CD8-positive, alpha-beta memory T cell (primary cell): ENCODE results near the gene CKB. TPM values are rescaled to one million over a fixed set of nuclear protein-coding genes. Genes with fewer than 3 reads are reported as not detected.

ENCODE experiments used
- CTCF ChIA-PET: fragments of 350-600 bp; sonication (Branson Sonifier 250); formaldehyde crosslinking; loops from one replicate; lab custom pipeline; 2021; ENCODE audit warnings: antibody characterized with exemption; lab: Charles Lee
- POLR2A ChIA-PET: fragments of 350-600 bp; sonication (Branson Sonifier 250); formaldehyde crosslinking; loops from one replicate; lab custom pipeline; 2021; ENCODE audit warnings: antibody characterized with exemption; lab: Charles Lee
- DNase-seq, 5 donors: peaks; one replicate each; pipeline versions ENCODE4 v3.0.0 to v3.0.0-alpha.2; 2020 to 2022; ENCODE audit warnings: mixed read lengths in 1 of 5
- H3K27ac ChIP-seq: one replicate; pipeline ENCODE4 v1.7.0; 2013; ENCODE audit warnings: low read depth, mild to moderate bottlenecking, low read length, moderate library complexity
- H3K27me3 ChIP-seq: 2 replicates; pipeline ENCODE4 v1.7.0; 2013; ENCODE audit warnings: low read length, mild to moderate bottlenecking; ENCODE audit not compliant: insufficient read depth, poor library complexity, severe bottlenecking
- H3K36me3 ChIP-seq: 2 replicates; pipeline ENCODE4 v1.7.0; 2013; ENCODE audit warnings: mild to moderate bottlenecking, low read length, moderate library complexity; ENCODE audit not compliant: insufficient read depth
- H3K4me1 ChIP-seq: 2 replicates; pipeline ENCODE4 v1.7.0; 2013; ENCODE audit warnings: mild to moderate bottlenecking, low read length, moderate library complexity; ENCODE audit not compliant: insufficient read depth
- H3K4me3 ChIP-seq: 2 replicates; pipeline ENCODE4 v1.7.0; 2013; ENCODE audit warnings: mild to moderate bottlenecking, low read length
- H3K9me3 ChIP-seq: 2 replicates; pipeline ENCODE4 v1.7.0; 2013; ENCODE audit warnings: mild to moderate bottlenecking, low read length
- H3K27ac Mint-ChIP-seq, 8 donors: one replicate each; pipeline ENCODE4 v1.8.0; 2020 to 2021; ENCODE audit warnings: mixed read lengths in 8 of 8, mild to moderate bottlenecking in 6 of 8, inconsistent platforms in 3 of 8, moderate library complexity in 3 of 8
- H3K27me3 Mint-ChIP-seq, 2 donors: one replicate each; pipeline ENCODE4 v1.8.0; 2020 to 2021; ENCODE audit warnings: mixed read lengths in 2 of 2, mild to moderate bottlenecking in 1 of 2, moderate library complexity in 1 of 2
- H3K36me3 Mint-ChIP-seq, 3 donors: one replicate each; pipeline ENCODE4 v1.8.0; 2020 to 2021; ENCODE audit warnings: mixed read lengths in 3 of 3, inconsistent platforms in 1 of 3, mild to moderate bottlenecking in 1 of 3
- H3K4me1 Mint-ChIP-seq, 3 donors: one replicate each; pipeline ENCODE4 v1.8.0; 2020 to 2021; ENCODE audit warnings: mixed read lengths in 3 of 3, inconsistent platforms in 1 of 3, mild to moderate bottlenecking in 1 of 3
- H3K4me3 Mint-ChIP-seq, 7 donors: one replicate each; pipeline ENCODE4 v1.8.0; 2020 to 2021; ENCODE audit warnings: mixed read lengths in 7 of 7, mild to moderate bottlenecking in 6 of 7, moderate library complexity in 4 of 7, inconsistent platforms in 2 of 7
- H3K9me3 Mint-ChIP-seq, 5 donors: one replicate each; pipeline ENCODE4 v1.8.0; 2020 to 2022; ENCODE audit warnings: mixed read lengths in 5 of 5, mild to moderate bottlenecking in 3 of 5, moderate library complexity in 2 of 5, inconsistent platforms in 1 of 5
- polyA plus RNA-seq: library from polyadenylated mRNA; unstranded; fragments of 300-500 nt; fragmentation: Illumina TruSeq; gene quantifications from one replicate; pipeline ENCODE4 v1.2.3, GENCODE V29; 2021
- total RNA-seq, 2 experiments: library from RNA; stranded (reverse); gene quantifications; one replicate each; pipeline ENCODE4 v1.2.3, GENCODE V29; 2021

The CKB gene
- total and polyA plus RNA-seq, 3 experiments from 2014 or later = 1.1 to 2.7 (median 1.5) TPM

DNA sequence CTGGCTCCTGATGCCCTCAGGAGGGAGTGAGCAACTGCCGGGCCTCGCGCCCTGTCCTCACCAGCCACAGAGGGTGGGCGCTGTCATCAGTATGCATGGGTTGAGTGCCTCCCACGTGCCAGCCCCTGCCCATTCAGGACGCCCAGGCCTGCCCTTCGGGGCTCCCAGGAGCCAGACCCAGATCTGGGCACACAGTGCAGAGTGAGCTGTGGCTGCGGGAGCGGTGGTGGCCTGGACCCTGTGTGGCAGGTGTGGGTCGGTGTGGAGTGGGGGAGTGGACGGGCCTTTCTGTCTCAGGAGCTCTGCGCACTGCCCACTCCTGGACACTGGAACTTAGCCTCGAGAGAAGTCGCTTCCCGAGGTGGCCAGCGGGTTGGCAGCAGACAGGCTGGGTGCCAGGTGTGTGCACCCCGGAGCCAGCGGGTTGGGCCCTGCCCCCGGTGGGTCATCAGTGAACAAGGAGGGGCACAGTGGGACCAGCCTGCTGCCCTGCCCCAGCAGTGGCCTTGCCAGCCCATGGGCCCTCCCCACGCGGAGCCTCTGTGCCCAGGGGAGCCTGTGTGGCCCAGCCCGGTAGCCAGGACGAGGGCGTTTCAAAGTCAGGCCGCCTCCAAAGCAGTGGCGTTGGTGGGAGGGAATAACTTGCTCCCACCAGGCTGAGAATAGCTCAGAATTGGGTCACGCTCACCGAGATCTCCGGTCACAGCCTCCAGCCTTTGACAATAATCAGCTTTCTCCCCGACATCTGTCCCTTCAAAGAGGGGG lies 15.8 kb upstream of the CKB start:
- Histone ChIP-seq H3K27ac (no peak overlapping the region), H3K4me3 (no peak overlapping the region), H3K36me3 (no peaks in the 10 kb centered on the region), H3K27me3 (no peaks in the 10 kb centered on the region), H3K9me3 (no peaks in the 10 kb centered on the region), H3K4me1 (no peaks in the 10 kb centered on the region)
- peaks cover 0 to 2% of the 10 kb centered on the region in 2 donors for H3K27me3 Mint-ChIP-seq
- no peak overlapping the region for H3K27ac Mint-ChIP-seq
- peaks cover 0 to 13% (median 0%) of the 10 kb centered on the region in 3 donors for H3K36me3 Mint-ChIP-seq
- ChIA-PET POLR2A (interaction anchor here (0.8 kb wide), 1 partner anchor 20 kb away, joined by 3 read pairs; no protein-coding TSS in a partner anchor), CTCF (no interaction called here)
- DNase-seq = no peak
- H3K9me3 Mint-ChIP-seq = no peaks in the 10 kb centered on the region
- H3K4me3 Mint-ChIP-seq = no peak overlapping the region
- H3K4me1 Mint-ChIP-seq = no peaks in the 10 kb centered on the region

DNA sequence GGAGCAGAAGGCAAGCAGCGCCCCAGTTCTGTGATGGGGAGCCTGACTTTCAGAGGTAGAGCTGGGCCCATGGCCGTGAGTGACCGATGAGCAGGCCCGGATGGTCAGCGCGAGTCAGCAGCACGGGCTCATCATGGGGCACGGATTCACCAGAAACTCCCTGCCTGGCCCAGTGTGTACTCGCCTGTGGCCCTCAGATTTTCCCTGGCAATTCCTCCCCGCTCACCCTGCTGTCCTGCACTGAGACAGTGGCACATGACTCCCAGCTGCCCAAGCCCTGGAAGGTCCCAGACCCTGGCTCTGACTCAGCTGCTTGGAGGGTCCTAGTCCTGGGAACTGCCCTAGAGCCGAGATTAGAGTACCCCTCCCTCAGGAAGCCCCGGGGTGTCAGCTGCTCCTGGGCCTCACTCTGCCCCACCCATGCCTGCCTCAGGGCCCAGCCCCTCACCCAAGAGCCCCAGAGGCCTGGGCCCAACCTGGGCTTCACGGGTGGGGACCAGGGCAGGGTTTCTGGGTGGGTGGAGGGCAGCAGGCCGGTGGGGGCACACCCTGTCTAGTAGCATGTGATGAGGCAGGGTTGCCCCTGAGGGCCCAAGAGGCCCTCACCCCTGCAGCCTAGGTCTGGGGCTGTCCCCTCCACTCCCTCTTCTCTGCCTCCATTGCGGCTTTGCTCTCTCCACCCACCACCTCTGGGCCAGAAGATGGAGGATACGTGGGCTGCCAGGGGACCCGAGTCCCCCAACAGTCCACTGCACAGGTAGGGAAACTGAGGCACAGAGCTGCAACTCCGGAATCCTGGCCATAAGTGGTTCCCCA lies 14.8 kb upstream of the CKB start:
- H3K27me3 Mint-ChIP-seq = peaks cover 0 to 2% of the 10 kb centered on the region in 2 donors
- peaks cover 0 to 14% (median 0%) of the 10 kb centered on the region in 3 donors for H3K36me3 Mint-ChIP-seq
- peak overlapping the region in 1 of 8 donors; percentile 39 for H3K27ac Mint-ChIP-seq
- H3K4me1 Mint-ChIP-seq = no peaks in the 10 kb centered on the region
- H3K36me3 ChIP-seq = no peaks in the 10 kb centered on the region
- POLR2A ChIA-PET = interaction anchor here (0.5 kb wide), 1 partner anchor 540 kb away, joined by 3 read pairs; no protein-coding TSS in a partner anchor
- no peaks in the 10 kb centered on the region for H3K9me3 ChIP-seq
- CTCF ChIA-PET = interaction anchor here (1.6 kb wide), 1 partner anchor 9 kb away, joined by 5 read pairs; no protein-coding TSS in a partner anchor
- H3K27me3 ChIP-seq = no peaks in the 10 kb centered on the region
- no peak overlapping the region for H3K4me3 ChIP-seq
- no peak overlapping the region for H3K27ac ChIP-seq
- H3K4me1 ChIP-seq = no peaks in the 10 kb centered on the region
- no peaks in the 10 kb centered on the region for H3K9me3 Mint-ChIP-seq
- H3K4me3 Mint-ChIP-seq = no peak overlapping the region
- no peak for DNase-seq

DNA sequence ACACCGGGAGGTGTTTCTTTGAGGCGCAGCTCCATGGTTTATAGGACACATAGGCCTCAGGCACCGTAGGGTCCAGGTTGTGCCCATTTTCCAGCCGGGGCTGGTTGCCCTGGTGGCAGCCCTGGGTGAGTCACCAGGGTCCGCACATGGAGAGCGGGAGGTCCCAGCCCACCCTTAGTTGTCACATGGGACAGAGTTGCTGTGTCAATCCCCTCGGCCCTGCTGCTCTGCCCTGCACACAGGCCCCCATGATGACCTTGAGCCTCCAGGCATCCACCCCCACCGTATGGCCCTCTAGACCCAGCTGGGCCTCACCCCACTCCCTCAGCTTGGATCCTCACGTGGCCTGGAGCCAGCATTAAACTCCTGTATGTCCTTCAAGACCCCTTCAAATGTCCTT lies 14.1 kb upstream of the CKB start:
- ChIA-PET CTCF (interaction anchor here (1.6 kb wide), 1 partner anchor 10 kb away, joined by 5 read pairs; no protein-coding TSS in a partner anchor), POLR2A (no interaction called here)

DNA sequence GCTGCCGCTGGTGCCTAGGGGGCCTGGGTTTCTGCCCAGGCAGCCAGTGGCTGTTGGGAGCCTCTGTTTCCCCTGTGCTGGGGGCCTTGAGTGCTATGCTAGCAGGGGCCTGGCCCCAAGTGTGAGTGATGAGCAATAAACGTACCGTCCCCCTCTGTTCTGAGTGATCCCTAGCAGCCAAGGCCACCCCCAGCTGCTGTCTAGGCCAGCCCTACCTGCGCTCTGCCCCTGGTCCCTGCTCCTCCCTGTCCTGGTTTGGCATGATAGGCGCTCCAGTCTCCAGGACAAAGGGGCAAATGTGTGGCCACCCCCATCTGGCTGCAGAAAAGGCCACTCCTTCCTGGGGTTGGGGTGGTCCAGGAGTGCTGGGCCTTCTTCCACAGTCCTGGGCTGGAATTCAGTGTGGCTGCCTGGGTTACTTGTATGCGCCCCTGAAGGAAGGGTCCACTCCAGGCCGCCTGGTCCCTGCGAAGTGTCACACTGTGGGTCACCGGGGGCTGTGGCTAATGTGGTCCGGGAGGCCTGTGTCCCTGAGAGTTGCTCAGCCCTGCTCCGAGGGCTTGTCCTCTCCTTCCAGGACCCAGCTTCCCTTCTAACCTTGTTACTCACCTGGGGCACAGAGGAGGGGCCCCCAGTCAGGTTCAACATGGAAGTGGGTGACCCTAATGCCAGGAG lies 13.4 kb upstream of the CKB start:
- peaks cover 0 to 2% of the 10 kb centered on the region in 2 donors for H3K27me3 Mint-ChIP-seq
- Histone ChIP-seq H3K9me3 (no peaks in the 10 kb centered on the region), H3K4me3 (no peak overlapping the region), H3K27me3 (no peaks in the 10 kb centered on the region), H3K4me1 (peaks cover 6% of the 10 kb centered on the region), H3K27ac (no peak overlapping the region), H3K36me3 (no peaks in the 10 kb centered on the region)
- no peak for DNase-seq
- ChIA-PET POLR2A (no interaction called here), CTCF (interaction anchor here (1.6 kb wide), 1 partner anchor 11 kb away, joined by 5 read pairs; no protein-coding TSS in a partner anchor)
- peaks cover 0 to 14% (median 0%) of the 10 kb centered on the region in 3 donors for H3K36me3 Mint-ChIP-seq
- H3K9me3 Mint-ChIP-seq = no peaks in the 10 kb centered on the region
- no peak overlapping the region for H3K27ac Mint-ChIP-seq
- H3K4me1 Mint-ChIP-seq = peaks cover 0 to 10% (median 4%) of the 10 kb centered on the region in 3 donors
- no peak overlapping the region for H3K4me3 Mint-ChIP-seq

More for the DNA sequence above, 14.1 kb upstream of the CKB start:
- peaks cover 0 to 3% (median 0%) of the 10 kb centered on the region in 3 donors for H3K4me1 Mint-ChIP-seq
- Histone ChIP-seq H3K9me3 (no peaks in the 10 kb centered on the region), H3K4me3 (no peak overlapping the region), H3K4me1 (no peaks in the 10 kb centered on the region), H3K27ac (no peak overlapping the region), H3K36me3 (no peaks in the 10 kb centered on the region), H3K27me3 (no peaks in the 10 kb centered on the region)
- H3K27me3 Mint-ChIP-seq = peaks cover 0 to 2% of the 10 kb centered on the region in 2 donors
- peak overlapping the region in 1 of 8 donors; percentile 3 for H3K27ac Mint-ChIP-seq
- H3K9me3 Mint-ChIP-seq = no peaks in the 10 kb centered on the region
- no peak for DNase-seq
- no peak overlapping the region for H3K4me3 Mint-ChIP-seq
- H3K36me3 Mint-ChIP-seq = peaks cover 0 to 14% (median 0%) of the 10 kb centered on the region in 3 donors

DNA sequence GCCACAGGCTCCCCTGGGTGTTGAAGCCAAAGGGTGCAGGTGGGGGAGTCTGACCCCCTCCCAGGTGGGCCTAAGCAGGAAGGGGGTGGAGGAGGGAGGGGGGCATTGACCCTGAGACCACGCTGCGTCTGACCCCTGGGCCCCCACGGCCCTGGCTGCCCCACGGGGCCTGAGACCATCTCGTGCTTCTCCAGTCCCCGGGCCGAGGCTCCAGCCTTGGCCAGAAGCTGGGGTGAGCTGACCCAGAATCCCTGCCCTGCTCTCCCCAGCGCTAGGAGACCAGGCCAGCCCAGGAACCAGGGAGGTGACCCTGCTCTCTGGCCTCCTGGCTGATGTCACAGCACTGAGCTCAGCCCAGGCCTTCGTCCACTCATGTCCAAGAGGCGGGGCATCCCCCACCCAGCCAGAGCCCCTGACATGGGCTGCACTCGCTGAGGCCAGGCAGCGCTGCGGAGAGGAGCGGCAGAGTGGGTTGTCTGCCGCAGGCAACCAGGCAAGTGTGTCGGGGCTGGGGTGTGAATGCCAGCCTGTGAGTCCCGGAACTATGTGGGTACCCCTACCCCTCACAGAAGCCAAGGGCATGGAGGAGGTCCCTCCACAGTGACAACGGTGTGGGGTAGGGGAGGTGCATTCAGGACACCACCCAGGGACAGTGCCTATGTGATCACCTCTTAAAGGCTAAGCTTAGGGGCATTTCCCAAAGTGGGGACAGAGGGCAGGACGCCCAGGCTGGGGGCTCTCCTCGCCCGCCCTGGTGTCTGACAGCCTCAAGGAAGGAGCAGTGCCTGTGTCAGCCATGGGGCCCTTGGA lies 12.7 kb upstream of the CKB start:
- Mint-ChIP-seq H3K27me3 (peaks cover 0 to 2% of the 10 kb centered on the region in 2 donors), H3K36me3 (peaks cover 0 to 14% (median 0%) of the 10 kb centered on the region in 3 donors), H3K27ac (no peak overlapping the region), H3K4me3 (no peak overlapping the region), H3K9me3 (no peaks in the 10 kb centered on the region), H3K4me1 (peaks cover 3 to 17% (median 8%) of the 10 kb centered on the region in 3 donors)
- no peak for DNase-seq
- Histone ChIP-seq H3K4me3 (no peak overlapping the region), H3K27ac (no peak overlapping the region), H3K36me3 (no peaks in the 10 kb centered on the region), H3K27me3 (no peaks in the 10 kb centered on the region), H3K4me1 (peaks cover 14% of the 10 kb centered on the region), H3K9me3 (no peaks in the 10 kb centered on the region)
- ChIA-PET POLR2A (no interaction called here), CTCF (no interaction called here)

DNA sequence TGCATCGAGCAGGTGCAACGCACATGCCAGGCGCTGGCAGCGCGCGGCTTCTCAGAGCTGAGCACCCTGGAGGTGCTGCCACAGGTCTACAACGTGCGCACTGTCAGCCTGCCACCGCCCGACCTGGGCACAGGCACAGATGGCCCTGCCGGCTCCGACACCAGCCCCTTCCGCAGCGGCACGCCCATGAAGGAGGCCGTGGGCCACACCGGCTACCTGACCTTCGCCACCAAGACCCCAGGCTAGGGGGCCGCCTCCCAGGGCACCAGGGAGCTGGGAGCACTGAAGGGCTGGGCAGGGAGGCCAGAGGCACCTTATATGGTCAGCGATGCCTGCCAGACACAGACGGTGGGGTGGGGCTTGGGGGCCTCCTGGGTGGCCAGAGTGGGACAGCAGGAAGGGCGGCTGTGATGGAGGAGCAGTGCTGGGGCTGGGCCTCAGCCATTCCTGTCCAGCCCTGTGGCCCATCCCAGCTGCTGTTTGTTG lies 12.0 kb upstream of the CKB start:
- ChIA-PET POLR2A (no interaction called here), CTCF (interaction anchor here (1.0 kb wide), 1 partner anchor 11 kb away, joined by 4 read pairs; no protein-coding TSS in a partner anchor)
- H3K4me1 Mint-ChIP-seq = peaks cover 10 to 24% (median 15%) of the 10 kb centered on the region in 3 donors
- H3K9me3 Mint-ChIP-seq = no peaks in the 10 kb centered on the region
- Histone ChIP-seq H3K27me3 (no peaks in the 10 kb centered on the region), H3K27ac (no peak overlapping the region), H3K9me3 (no peaks in the 10 kb centered on the region), H3K36me3 (no peaks in the 10 kb centered on the region), H3K4me1 (peaks cover 20% of the 10 kb centered on the region), H3K4me3 (no peak overlapping the region)
- no peak for DNase-seq
- peaks cover 0 to 2% of the 10 kb centered on the region in 2 donors for H3K27me3 Mint-ChIP-seq
- no peak overlapping the region for H3K4me3 Mint-ChIP-seq
- H3K36me3 Mint-ChIP-seq = peaks cover 0 to 16% (median 0%) of the 10 kb centered on the region in 3 donors
- no peak overlapping the region for H3K27ac Mint-ChIP-seq

DNA sequence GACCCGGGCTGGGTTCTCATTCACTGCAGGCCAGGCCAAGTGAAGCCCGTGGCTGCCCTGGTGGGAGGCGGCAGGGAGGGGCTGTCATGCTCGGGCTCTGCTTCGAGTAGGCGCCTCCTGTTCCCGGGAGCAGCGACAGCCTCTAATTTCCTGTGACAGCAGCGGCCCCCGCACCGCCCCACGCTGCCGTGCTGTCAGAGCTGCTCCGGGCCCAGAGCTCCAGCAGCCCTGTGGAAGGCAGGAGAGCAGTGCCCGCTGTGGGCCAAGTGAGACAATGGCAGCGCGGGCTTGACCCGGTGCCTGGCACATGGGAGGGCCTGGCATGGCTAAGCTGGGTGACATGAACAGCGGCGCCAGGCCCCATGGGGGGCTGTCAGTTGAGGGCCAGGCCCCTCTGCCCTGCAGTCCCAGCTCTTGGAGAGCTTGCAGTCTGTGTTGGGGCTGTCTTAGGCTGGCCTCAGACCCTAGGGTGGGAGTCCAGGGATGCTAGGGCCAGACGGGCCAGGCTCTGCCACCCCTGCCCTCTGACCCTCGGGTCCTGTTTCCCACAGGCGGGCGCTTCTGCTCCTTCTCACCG lies 11.5 kb upstream of the CKB start:
- Histone ChIP-seq H3K36me3 (no peaks in the 10 kb centered on the region), H3K27ac (no peak overlapping the region), H3K4me3 (no peak overlapping the region), H3K4me1 (peaks cover 25% of the 10 kb centered on the region), H3K27me3 (no peaks in the 10 kb centered on the region), H3K9me3 (no peaks in the 10 kb centered on the region)
- Mint-ChIP-seq H3K4me3 (no peak overlapping the region), H3K36me3 (peaks cover 0 to 19% (median 0%) of the 10 kb centered on the region in 3 donors), H3K9me3 (no peaks in the 10 kb centered on the region), H3K27me3 (peaks cover 0 to 2% of the 10 kb centered on the region in 2 donors), H3K27ac (no peak overlapping the region), H3K4me1 (peaks cover 13 to 28% (median 18%) of the 10 kb centered on the region in 3 donors)
- no peak for DNase-seq
- ChIA-PET POLR2A (no interaction called here), CTCF (interaction anchor here (1.0 kb wide), 1 partner anchor 11 kb away, joined by 4 read pairs; no protein-coding TSS in a partner anchor)
